ENCODE data around the gene BNC2.

DNA sequence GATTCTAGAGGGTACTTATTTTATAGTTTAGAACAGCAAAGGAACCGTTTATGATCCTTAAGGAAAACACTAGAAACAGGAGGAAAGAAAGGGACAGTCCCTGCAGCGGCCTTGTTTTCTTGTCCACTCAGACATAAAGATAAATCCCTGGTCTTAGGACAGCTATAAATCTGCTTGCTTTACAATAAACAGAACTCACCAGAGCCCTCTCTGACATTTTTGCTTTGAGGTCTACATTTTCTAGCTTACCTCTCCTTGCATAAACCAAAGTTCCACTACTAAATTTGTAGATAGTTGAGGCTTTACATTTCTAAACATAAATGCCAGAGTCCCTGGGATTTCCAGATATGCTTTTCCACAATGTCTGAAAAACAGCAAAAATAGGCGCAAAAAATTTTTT, 422.5 kb downstream of the BNC2 start:
- TF ChIP-seq POLR2AphosphoS5 (IDR thresholded peaks at IDR 0.05; ENCODE audit: low read depth, low read length): no peak
- no peak for TF ChIP-seq TAF1 (IDR thresholded peaks at IDR 0.05; ENCODE audit: borderline replicate concordance, low read depth, low read length)
- TF ChIP-seq POLR2A (IDR thresholded peaks at IDR 0.05; ENCODE audit: low read depth, low read length): no peak

All from GM12892 (cell line).